Brain microvascular endothelial cell (primary cell): ENCODE results near the gene BOLL.
"Not testable (repeated sequence)": the region's sequence is repeated elsewhere in the genome, so short reads cannot be mapped to it uniquely, and the experiment has no call there.

Experiments used
- DNase-seq: peaks from one replicate; pipeline ENCODE4 v3.0.0-alpha.2; 2020
- H3K27ac ChIP-seq: fragments of 250-450 bp; sonication (Bioruptor Pico); 2 replicates; pipeline ENCODE4 v1.5.1; 2020; ENCODE audit warnings: mild to moderate bottlenecking, moderate library complexity
- H3K27me3 ChIP-seq: fragments of 250-450 bp; sonication (Bioruptor Pico); replicated peaks from 2 replicates; pipeline ENCODE4 v1.5.1; 2020; ENCODE audit warnings: mild to moderate bottlenecking
- H3K36me3 ChIP-seq: fragments of 250-450 bp; sonication (Bioruptor Pico); replicated peaks from 2 replicates; pipeline ENCODE4 v1.5.1; 2020; ENCODE audit warnings: mild to moderate bottlenecking
- H3K4me3 ChIP-seq: 2 replicates; pipeline ENCODE4 v1.5.1; 2011; ENCODE audit warnings: low read depth, mild to moderate bottlenecking, control low read depth, low read length, moderate library complexity
- in situ Hi-C: cut with HindIII; loops from 2 replicates; pipeline ENCODE4 v1.10.0; 2017; ENCODE audit warnings: low sequenced_read_pairs, low pct_ligation_motif_present
- TF ChIP-seq, protein P1 (sequence below): IDR thresholded peaks from 2 replicates; pipeline ENCODE4 v1.5.1; 2011; ENCODE audit warnings: low read depth, mild to moderate bottlenecking, moderate library complexity, low read length, control low read depth, inconsistent platforms; ENCODE audit errors: missing control alignments

The BOLL gene

DNA sequence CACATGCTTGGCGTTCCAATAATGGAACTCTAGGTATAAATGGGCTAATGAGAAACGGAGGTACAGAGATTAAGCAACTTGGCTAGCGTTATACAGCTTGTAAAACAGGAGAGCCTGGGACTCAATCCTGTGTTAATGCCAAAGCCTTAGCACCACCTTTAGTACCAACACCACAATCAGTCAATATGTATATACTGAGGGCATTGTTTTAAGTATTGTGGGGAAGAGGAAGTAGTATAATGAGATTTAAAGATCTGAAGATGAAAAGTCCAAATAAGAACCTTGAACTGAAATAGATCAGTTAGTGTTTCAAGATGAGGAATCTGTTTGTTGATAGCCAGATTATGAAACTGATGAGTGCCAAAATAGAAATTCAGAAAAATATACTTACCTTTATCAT lies 71.8 kb downstream of the BOLL start:
- TF ChIP-seq, protein P1, sequence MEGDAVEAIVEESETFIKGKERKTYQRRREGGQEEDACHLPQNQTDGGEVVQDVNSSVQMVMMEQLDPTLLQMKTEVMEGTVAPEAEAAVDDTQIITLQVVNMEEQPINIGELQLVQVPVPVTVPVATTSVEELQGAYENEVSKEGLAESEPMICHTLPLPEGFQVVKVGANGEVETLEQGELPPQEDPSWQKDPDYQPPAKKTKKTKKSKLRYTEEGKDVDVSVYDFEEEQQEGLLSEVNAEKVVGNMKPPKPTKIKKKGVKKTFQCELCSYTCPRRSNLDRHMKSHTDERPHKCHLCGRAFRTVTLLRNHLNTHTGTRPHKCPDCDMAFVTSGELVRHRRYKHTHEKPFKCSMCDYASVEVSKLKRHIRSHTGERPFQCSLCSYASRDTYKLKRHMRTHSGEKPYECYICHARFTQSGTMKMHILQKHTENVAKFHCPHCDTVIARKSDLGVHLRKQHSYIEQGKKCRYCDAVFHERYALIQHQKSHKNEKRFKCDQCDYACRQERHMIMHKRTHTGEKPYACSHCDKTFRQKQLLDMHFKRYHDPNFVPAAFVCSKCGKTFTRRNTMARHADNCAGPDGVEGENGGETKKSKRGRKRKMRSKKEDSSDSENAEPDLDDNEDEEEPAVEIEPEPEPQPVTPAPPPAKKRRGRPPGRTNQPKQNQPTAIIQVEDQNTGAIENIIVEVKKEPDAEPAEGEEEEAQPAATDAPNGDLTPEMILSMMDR = no peak
- no peaks in the 10 kb centered on the region for H3K36me3 ChIP-seq
- H3K27me3 ChIP-seq = no peaks in the 10 kb centered on the region
- no peak overlapping the region for H3K4me3 ChIP-seq
- in situ Hi-C loops = no loop called here
- DNase-seq = no peak
- no peak overlapping the region for H3K27ac ChIP-seq

DNA sequence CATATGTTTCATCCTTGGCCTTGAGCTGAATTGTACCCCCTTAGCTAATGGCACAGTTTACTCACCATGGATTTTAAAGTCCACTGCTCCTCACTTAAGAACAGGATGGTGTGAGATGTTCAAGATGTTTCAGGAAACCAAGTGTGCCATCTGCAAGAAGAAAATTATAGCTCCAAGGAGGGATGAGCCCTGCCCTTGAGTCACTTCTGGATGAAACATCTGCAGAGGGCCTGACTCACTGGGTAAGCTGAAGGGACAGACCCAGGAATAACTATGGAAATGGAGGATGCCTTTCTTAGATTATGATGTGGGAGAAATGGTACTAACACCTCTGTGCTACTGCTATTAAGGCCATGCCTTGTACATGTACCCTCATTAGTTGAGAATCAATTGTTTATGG lies 73.5 kb downstream of the BOLL start:
- DNase-seq = no peak
- TF ChIP-seq, protein P1 = no peak
- Histone ChIP-seq H3K4me3 (no peak overlapping the region), H3K27me3 (no peaks in the 10 kb centered on the region), H3K27ac (no peak overlapping the region), H3K36me3 (no peaks in the 10 kb centered on the region)
- in situ Hi-C loops = no loop called here

DNA sequence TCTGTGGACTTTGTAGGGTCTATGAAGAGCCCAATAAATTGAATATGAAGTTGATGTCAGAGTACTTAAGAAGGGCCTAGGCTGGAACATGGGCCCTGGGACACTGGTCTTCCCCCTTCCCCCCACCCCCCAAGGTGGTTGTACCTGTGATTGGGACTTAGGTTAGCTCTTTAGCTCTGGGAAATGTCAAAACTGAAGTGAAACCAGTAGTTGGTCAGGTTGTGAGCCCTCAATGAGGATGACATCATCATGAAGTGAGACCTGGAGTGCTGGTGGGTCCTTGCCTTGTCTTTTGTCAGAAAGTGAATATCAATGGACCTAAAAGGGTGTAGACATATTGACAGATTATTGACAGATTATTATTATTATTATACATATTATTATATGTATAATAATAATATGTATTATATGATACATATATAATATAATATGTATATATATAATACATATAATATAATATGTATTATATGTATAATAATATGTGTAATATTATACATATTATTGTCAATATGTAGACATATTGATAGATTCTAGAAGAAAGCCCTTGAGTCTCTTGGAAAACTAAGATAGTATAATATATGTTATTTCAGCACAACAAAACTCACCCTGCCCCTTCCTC lies 74.6 kb downstream of the BOLL start:
- no peak overlapping the region for H3K27ac ChIP-seq
- no peaks in the 10 kb centered on the region for H3K36me3 ChIP-seq
- no peak for DNase-seq
- in situ Hi-C loops = no loop called here
- no peak overlapping the region for H3K4me3 ChIP-seq
- no peaks in the 10 kb centered on the region for H3K27me3 ChIP-seq
- TF ChIP-seq, protein P1 = no peak

DNA sequence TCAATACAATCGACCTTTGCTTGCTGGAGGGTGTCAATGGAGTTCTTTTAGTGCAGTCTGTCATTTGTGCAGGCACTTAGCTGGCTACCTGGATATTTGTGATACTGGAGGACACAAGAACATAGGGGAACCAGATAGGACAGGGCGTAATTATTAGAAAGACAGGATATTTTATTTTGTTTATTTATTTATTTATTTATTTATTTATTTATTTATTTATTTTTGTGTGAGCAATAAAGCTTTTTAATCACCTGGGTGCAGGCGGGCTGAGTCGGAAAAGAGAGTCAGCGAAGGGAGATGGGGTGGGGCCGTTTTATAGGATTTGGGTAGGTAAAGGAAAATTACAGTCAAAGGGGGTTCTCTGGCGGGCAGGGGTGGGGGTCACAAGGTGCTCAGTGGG lies 76.0 kb downstream of the BOLL start:
- H3K27ac ChIP-seq, DNase-seq, H3K27me3 ChIP-seq, in situ Hi-C loops, H3K4me3 ChIP-seq, H3K36me3 ChIP-seq: not testable (repeated sequence)

DNA sequence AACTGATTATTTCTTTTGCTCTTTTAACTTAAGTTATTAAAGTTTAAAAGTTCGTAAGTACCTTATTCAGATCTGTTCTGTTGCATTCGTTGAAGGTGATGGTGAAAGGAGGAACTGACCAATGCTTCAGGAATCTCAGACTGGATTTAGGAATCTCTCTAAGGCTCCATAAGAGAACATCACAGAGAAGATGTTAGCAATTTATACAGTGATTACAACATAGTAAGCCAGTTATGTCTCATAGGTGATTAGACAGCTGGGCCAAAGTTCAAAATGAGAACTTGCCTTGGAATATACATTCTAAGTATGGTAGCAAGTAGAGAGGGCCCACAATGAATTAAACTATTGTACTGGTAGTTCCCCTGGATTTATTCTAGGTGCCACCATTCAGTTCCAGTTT lies 76.8 kb downstream of the BOLL start:
- Histone ChIP-seq H3K36me3 (no peaks in the 10 kb centered on the region), H3K27me3 (no peaks in the 10 kb centered on the region), H3K4me3 (peak overlapping the region; percentile 89), H3K27ac (no peak overlapping the region)
- TF ChIP-seq, protein P1 = no peak
- in situ Hi-C loops = no loop called here
- peak; percentile 32 for DNase-seq

DNA sequence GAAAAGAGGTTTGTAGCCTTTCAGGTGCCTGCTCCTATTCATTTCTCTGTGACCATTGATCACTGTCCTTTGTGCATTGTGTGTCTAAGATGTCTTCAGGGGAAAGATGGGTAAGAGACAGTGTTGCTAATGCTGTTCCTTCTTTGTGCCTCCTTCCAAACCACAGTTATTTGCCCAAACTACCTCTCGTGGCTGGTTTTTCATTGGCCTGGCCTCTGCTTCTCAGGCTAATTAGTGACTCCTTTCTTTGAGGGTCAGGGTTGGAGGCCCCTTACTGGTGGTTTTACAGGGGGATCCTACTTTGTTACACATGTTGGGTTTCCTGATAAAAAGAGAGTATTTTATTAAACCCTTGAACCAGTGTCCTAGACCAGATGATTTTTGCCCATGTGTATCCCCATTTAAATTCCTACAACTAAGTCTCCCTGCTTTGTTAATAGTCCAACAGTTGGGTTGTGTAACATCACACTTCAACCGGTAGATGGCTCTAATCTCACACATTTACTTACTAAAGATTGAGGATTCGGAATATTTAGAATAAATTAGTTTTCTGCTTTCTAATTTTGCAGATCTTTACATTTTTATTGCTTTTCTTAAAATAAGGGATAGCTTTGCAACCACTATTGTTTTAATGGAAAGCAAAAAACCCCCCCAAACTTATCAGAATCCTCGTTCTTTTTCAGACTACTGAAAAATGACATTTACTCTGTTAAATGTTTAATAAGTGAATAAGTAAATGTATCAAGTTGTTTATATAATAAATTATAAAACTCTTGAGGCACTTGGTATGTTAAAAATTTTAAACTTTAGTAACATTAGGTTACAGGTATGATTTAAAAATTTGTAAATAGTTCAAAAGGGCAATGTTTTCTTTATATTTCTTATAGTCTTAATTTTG lies 77.6 kb downstream of the BOLL start:
- in situ Hi-C loops = no loop called here
- H3K27ac ChIP-seq = no peak overlapping the region
- peak; percentile 44 for DNase-seq
- H3K27me3 ChIP-seq = no peaks in the 10 kb centered on the region
- peak overlapping the region; percentile 89 for H3K4me3 ChIP-seq
- H3K36me3 ChIP-seq = no peaks in the 10 kb centered on the region
- TF ChIP-seq, protein P1 = peak; percentile 52
